ENCODE results near the gene RAB3A. TPM values are rescaled to one million over a fixed set of nuclear protein-coding genes. Genes with fewer than 3 reads are reported as not detected.
A peak's percentile ranks its signal among the peaks of the same experiment; 100 is the strongest.

Gene RAB3A
- total and polyA plus RNA-seq, 2 donors (not counting 3 experiments of a cell fraction or from before 2014, with no cell fraction given) = 0.88 to 0.90 TPM

GRCh38 chr19:18191640-18192062 is 12.2 kb downstream of the RAB3A start:
- FAIRE-seq = no peak
- dilution Hi-C loops (cut with MboI; ENCODE audit: extremely low pct_ligation_motif_present, low sequenced_read_pairs) = no loop called here

DNA sequence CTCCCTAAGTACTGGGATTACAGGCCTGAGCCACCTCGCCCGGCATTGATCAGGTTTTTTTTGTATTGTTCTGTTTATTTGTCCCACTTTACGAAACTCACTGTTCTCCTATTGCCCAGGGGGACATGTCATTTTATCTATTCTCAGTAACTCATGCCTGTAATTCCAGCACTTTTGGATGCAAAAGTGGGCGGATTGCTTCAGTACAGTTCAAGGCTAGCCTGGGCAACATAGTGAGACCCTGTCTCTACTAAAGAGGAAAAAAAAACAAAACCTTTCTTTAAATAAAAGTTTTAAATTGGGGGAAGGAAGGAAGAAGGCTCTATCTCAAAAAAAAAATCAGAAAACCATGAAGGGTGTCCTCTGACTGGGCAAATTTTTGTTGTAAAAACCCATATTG is 13.6 kb downstream of the RAB3A start:
- H3K27ac ChIP-seq (ENCODE audit: insufficient read depth, low read depth, low read length) = no peak overlapping the region
- no peak overlapping the region for H3K4me2 ChIP-seq (ENCODE audit: insufficient read depth, low read length)
- no peaks in the 10 kb centered on the region for H4K20me1 ChIP-seq (replicated peaks; ENCODE audit: control insufficient read depth, extremely low read depth, insufficient read depth, low read length)
- no peaks in the 10 kb centered on the region for H3K9me3 ChIP-seq (replicated peaks; ENCODE audit: control insufficient read depth, insufficient read depth, low read length)
- CTCF ChIA-PET = interaction anchor here (0.7 to 4.0 kb wide), 4 partner anchors 42 to 292 kb away, joined by 3 to 100 read pairs (median 22); a partner anchor contains a TSS
- no peak overlapping the region for H2AFZ ChIP-seq (ENCODE audit: low read depth, low read length)
- no peak for DNase-seq (ENCODE audit: low read depth, low spot score)
- TF ChIP-seq EZH2 (IDR thresholded peaks at IDR 0.05; ENCODE audit: borderline replicate concordance, low read depth, low read length, severe bottlenecking) (no peak), POLR2AphosphoS5 (IDR thresholded peaks at IDR 0.05; ENCODE audit: insufficient read depth, low read depth, low read length) (no peak), GATA2 (IDR thresholded peaks at IDR 0.05; ENCODE audit: insufficient read depth, insufficient read length, low read depth, low read length) (no peak), MAX (IDR thresholded peaks at IDR 0.05; ENCODE audit: insufficient read depth, insufficient read length) (no peak), CTCF (IDR thresholded peaks at IDR 0.05; ENCODE audit: extremely low read depth in 1 of 2, insufficient read depth in 1 of 2, low read depth in 1 of 2, low read length in 2 of 2) (no peak), JUN (IDR thresholded peaks at IDR 0.05; ENCODE audit: borderline replicate concordance, insufficient read depth, insufficient read length, low read depth) (no peak), MYC (IDR thresholded peaks at IDR 0.05; ENCODE audit: low read depth, low read length) (no peak), POLR2A (IDR thresholded peaks at IDR 0.05; ENCODE audit: low read depth, low read length) (no peak), FOS (IDR thresholded peaks at IDR 0.05; ENCODE audit: borderline replicate concordance, insufficient read depth, low read length) (no peak)
- H3K9ac ChIP-seq (replicated peaks; ENCODE audit: extremely low read depth, insufficient read depth, low read length) = no peak overlapping the region
- H3K36me3 ChIP-seq (ENCODE audit: control insufficient read depth in 2 of 2, extremely low read depth in 1 of 2, insufficient read depth in 2 of 2, low read length in 2 of 2) = no peaks in the 10 kb centered on the region
- H3K9me1 ChIP-seq (replicated peaks; ENCODE audit: control insufficient read depth, extremely low read depth, insufficient read depth, low read length) = no peaks in the 10 kb centered on the region
- dilution Hi-C loops (cut with MboI; ENCODE audit: extremely low pct_ligation_motif_present, low sequenced_read_pairs) = no loop called here
- peaks cover 14% of the 10 kb centered on the region for H3K4me1 ChIP-seq (ENCODE audit: control insufficient read depth, extremely low read depth, insufficient read depth, low read length)
- POLR2A ChIA-PET = no interaction called here
- no TSS peak for BruUV-seq (replicated peaks)
- no peaks in the 10 kb centered on the region for H3K27me3 ChIP-seq (ENCODE audit: control insufficient read depth in 2 of 2, insufficient read depth in 2 of 2, low read length in 2 of 2)
- intact Hi-C loops (cut with micrococcal nuclease) = no loop called here
- no peak for FAIRE-seq
- no peaks in the 10 kb centered on the region for H3K79me2 ChIP-seq (ENCODE audit: control insufficient read depth, insufficient read depth, low read length)
- no peak overlapping the region for H3K4me3 ChIP-seq (replicated peaks in 1 of 3; ENCODE audit: insufficient read depth in 1 of 3, low read depth in 1 of 3, low read length in 3 of 3)

More at GRCh38 chr19:18191640-18192062, 12.2 kb downstream of the RAB3A start:
- TF ChIP-seq GATA2 (IDR thresholded peaks at IDR 0.05; ENCODE audit: insufficient read depth, insufficient read length, low read depth, low read length) (no peak), MAX (IDR thresholded peaks at IDR 0.05; ENCODE audit: insufficient read depth, insufficient read length) (no peak), MYC (IDR thresholded peaks at IDR 0.05; ENCODE audit: low read depth, low read length) (no peak)
- no peak for DNase-seq (ENCODE audit: low read depth, low spot score)
- BruUV-seq (replicated peaks) = no TSS peak
- Histone ChIP-seq H3K9ac (replicated peaks; ENCODE audit: extremely low read depth, insufficient read depth, low read length) (peak overlapping the region; percentile 72), H3K27ac (ENCODE audit: insufficient read depth, low read depth, low read length) (no peak overlapping the region), H3K4me2 (ENCODE audit: insufficient read depth, low read length) (peak overlapping the region; percentile 81), H3K4me3 (replicated peaks in 1 of 3; ENCODE audit: insufficient read depth in 1 of 3, low read depth in 1 of 3, low read length in 3 of 3) (peak overlapping the region in 2 of 3 experiments; percentile 78 to 85), H3K4me1 (ENCODE audit: control insufficient read depth, extremely low read depth, insufficient read depth, low read length) (peaks cover 14% of the 10 kb centered on the region), H3K36me3 (ENCODE audit: control insufficient read depth in 2 of 2, extremely low read depth in 1 of 2, insufficient read depth in 2 of 2, low read length in 2 of 2) (peaks cover 0 to 6% of the 10 kb centered on the region in 2 experiments), H4K20me1 (replicated peaks; ENCODE audit: control insufficient read depth, extremely low read depth, insufficient read depth, low read length) (no peaks in the 10 kb centered on the region), H2AFZ (ENCODE audit: low read depth, low read length) (peak overlapping the region; percentile 82), H3K27me3 (ENCODE audit: control insufficient read depth in 2 of 2, insufficient read depth in 2 of 2, low read length in 2 of 2) (no peaks in the 10 kb centered on the region), H3K9me3 (replicated peaks; ENCODE audit: control insufficient read depth, insufficient read depth, low read length) (no peaks in the 10 kb centered on the region), H3K79me2 (ENCODE audit: control insufficient read depth, insufficient read depth, low read length) (no peaks in the 10 kb centered on the region), H3K9me1 (replicated peaks; ENCODE audit: control insufficient read depth, extremely low read depth, insufficient read depth, low read length) (no peaks in the 10 kb centered on the region)
- CTCF ChIA-PET = interaction anchor here (0.7 to 4.0 kb wide), 19 partner anchors 10 to 249 kb away, joined by 3 to 100 read pairs (median 7); partner anchors contain the start of gene RAB3A
- POLR2A ChIA-PET = interaction anchor here (0.6 kb wide), 1 partner anchor 638 kb away, joined by 3 read pairs; no protein-coding TSS in a partner anchor
- intact Hi-C loops (cut with micrococcal nuclease) = loop anchor here (1.0 to 2.0 kb wide), 4 partner anchors 39 to 225 kb away; partner anchors contain the start of gene PIK3R2
